Stimulated activated CD4-positive, alpha-beta T cell treated with anti-CD3 and anti-CD28 coated beads, Interleukin-1b, Interleukin-23, amount 100 ng/mL, for 1 hour (primary cell): ENCODE data around the gene ANKRD27.

Source experiments
- DNase-seq, 2 donors: peaks; one replicate each; pipeline ENCODE4 v3.0.0-alpha.2; 2020; ENCODE audit warnings: low read depth in 2 of 2

Gene ANKRD27

DNA sequence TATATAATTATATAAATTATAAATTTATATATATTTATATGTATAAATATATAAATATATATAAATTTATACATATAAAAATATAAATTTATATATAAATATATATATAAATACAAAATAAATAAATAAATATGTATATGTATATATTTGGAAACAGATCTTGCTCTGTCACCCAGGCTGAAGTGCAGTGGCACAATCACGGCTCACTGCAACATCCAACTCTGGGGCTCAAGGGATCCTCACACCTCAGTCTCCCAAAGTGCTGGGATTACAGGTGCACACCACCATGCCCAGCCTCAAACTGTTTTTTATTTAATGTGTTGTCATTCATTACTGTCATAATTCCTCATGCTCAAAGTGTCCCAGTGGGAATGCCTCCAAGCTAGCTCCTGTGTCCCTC is 119.2 kb downstream of the ANKRD27 start:
- no peak for DNase-seq

DNA sequence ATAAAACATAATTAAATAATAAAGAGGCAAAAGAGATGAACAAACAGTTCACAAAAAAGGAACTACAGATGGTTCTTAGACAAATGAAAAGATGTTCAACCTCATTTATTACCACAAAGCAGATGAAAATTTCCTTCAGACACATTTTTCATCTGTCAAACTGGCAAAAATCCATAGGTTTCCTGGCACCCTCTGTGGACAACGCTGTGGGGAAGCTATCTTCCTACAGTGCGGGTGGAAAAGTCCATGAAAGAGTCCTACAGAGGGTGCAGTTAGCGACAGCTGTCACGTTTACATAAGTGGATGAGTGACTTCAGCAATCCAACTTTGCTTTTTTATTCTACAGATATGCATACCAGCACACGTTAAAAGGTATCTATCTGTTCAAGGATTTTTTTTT is 124.3 kb downstream of the ANKRD27 start:
- DNase-seq = no peak
